SIG-M5 treated with dmso at 0.1 percent for 504 hours (cell line): ENCODE measurements around the gene PI4KB.
A peak's percentile ranks its signal among the peaks of the same experiment; 100 is the strongest.
"Not testable (repeated sequence)": the region's sequence is repeated elsewhere in the genome, so short reads cannot be mapped to it uniquely, and the experiment has no call there.

Source experiments
- DNase-seq: peaks from one replicate; lab custom pipeline; 2025; ENCODE audit not compliant: unreplicated experiment; lab: John Stamatoyannopoulos, UW

PI4KB gene

DNA sequence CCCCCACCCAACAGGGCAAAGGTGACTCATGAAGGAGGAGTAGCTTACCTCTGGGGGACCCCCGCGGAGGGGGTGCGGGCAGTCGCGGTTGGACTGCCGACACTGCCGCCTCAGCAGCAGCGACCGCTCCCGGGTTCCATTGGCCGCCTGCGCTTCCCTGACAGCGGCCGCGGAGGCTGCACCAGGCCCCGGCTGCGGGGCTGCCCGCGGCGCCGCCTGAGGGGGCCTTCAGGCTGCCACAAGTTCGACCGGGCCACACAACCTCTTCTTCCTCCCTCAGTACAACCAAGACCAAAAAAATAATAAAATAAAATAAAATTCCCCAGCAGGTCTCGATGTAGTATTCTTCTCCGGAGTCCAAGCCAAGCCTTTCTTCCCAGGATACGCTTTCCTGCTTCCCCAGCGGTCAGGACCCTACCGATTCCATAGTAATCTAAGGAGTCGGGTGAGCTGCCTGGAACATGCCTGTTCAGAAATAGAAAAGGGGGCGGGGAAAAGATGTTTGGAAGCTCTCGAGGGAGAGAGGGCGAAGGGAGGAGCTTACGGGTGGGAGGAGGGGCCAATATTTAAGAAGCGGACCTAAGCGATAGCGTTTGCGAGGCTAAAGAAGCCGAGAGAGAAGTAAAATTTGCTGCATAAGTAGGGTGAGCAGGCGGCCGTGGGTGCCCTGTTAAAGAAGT is at the start of gene PI4KB:
PI4KB (minus strand) TSS at position 194 of the 680 bp plus-strand sequence. CDS start 10,935 bp downstream, outside the sequence.
- peak; percentile 100 for DNase-seq

DNA sequence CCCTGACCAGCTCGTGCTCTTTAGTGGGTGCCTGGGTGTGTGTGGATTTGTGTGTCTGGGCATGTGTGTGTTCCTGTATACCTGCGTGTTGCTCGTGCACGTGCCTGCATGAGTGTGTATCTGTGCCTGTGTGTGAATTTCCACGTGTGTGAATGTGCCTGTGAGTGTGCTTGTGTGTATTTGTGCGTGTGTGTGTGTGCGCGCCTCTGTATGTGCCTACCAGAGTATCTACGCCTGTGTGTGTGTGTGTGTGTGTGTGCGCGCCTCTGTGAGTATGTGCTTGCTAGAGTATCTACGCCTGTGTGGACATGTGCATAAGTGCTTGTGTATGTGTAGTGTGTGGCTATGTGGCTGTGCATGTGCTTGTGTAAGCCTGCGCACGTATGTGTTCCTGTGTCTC is 46.0 kb upstream of the PI4KB start:
- no peak for DNase-seq

DNA sequence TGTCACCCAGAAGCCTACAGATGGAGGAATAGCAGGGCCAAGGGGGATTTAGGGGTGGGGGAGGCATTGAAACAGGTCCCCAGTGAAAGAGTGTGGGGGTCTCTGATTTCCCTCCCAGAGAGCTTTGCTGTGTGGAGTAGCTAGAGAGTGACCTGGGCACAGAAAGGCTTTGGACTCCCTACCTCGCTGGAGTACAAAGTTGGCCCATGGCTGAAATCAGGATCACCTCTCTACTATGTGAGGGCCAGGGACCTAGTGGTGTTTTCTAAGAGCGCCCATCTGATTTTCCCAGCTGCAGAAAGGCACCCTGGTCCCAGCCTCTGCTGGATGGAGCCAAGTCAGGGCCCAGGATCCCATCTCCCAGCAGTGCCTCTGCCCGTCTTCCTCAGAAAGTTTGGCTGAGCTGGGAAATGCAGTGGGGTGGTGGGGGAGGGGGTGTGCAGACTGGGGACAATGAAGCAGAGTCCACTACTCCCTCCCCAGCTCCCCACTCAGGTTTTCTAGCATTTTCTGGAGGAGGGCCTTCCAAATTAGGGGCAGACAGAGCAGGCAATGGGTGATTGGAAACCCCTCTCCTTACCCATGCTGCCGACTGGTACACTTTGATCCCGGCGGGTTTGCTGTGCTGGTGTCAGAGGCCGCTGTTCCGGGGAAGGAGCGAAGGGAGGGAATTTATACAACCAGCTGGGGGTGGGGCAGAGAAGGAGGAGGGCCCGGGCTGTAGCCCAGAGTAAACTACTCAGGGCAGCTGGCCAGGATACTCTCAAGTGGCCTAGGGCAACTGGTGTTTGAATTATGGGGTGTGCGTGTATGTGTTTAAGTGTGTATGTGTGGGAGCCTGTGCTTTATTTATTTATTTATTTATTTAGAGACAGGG is 45.1 kb upstream of the PI4KB start, which contains the start of gene SELENBP1:
SELENBP1 (minus strand) TSS at position 648 of the 877 bp plus-strand sequence; CDS start at position 584, 64 bp downstream.
- peak; percentile 57 for DNase-seq

- DNase-seq = no peak
Measured at GRCh38 chr1:151371370-151372057, 44.3 kb upstream of the PI4KB start.

DNA sequence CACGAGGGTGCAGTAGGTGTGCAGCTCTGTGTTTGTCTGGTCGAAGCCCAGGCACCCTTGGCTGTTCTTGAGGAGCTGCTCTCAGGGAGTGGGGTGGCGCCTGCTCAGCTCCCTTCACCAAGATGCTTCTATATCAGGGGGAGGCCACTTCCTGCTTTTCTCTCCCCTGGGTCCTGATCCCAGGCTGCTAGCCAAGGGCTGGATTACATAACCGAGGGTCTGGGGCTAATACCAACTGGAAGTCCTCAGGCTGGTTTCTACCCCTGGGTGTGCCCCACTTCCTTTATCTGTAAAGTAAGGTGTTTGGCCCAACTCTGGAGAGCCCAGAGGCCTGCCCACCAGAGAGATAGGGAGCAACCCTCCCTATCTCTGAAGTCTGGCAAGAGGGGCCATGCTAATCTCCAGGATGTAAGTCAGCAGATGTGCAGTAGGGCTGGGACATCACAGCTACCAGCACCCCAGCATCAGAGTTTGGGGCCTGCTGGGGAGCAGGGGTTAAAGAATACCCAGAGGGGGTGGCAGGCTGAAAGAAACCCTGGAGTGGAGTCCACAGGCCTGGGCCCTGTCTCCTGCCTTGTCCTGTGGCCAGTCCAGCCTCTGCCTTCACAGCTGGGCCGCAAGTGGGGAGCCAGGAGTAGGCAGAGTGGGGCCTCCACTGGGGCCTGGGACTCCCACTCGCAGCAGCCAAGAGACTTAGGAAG is 43.1 kb upstream of the PI4KB start:
- DNase-seq = peak; percentile 75

DNA sequence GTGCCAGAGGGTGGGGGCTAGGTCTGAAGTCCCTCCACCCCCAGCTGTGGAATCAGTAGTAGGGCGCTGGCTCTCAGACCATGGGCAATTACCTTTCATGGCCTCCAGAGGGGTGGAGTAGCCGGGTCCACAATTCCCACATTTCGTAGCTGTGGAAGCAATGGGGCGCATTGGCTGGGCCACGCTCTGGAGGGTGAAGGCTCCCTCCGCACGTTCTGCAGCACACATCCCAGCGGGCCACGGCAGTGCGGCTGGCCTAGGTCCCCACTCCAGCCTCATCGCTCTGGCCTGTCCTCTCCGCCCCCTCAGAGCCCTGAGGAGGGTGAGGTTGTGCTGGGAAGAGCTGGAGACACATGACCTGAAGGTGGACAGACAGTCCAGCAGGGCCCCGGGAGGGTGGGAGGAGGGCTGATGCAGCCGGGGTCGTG is 42.4 kb upstream of the PI4KB start:
- no peak for DNase-seq

DNA sequence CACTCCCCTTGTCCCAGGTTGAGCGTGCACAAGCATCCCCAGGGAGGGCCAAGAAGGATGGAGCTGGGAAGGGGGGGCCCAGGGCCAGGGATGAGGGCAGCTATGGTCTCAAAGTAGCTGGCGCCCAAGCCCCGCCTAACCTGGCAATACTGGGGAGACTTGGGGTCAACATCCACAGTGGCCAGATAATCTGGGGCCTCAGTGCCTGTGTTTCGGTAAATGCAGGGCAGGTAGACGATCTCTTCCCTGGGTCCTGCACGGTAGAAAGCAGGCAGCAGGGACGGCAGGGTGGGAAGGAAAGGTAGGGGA is 42.0 kb upstream of the PI4KB start:
- DNase-seq = no peak

- no peak for DNase-seq
Measured at GRCh38 chr1:151368393-151369301, 41.4 kb upstream of the PI4KB start.

DNA sequence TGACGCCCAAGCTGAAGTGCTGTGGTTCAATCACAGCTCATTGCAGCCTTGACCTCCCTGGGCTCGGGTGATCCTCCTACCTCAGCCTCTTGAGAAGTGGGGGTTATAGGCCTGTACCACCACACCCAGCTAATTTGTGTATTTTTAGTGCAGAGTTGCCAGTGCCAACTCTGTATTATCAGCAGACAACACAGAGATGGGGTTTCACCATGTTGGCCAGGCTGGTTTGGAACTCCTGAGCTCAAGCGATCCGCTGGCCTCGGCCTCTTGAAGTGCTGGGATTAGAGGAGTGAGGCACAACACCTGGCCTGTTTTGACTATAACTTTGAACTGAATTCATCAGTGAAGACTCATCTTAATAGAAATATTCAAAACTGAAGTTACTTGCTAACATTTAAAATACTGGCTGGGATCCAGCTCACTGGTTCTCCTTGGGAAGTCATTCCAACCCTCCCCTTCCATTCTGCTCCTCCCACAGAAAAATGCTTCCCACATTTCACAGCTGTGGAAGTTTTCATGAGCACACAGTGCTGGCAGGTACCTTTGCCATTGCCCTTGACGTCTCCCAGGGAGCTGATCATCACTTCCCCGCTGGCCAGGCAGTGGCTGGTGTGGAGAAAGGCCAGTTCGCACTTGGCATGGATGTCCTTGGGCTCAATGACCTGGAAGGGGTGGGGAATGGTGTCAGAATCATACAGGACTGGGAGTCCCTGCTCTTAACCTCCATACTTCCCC is 40.6 kb upstream of the PI4KB start:
- DNase-seq = no peak

DNA sequence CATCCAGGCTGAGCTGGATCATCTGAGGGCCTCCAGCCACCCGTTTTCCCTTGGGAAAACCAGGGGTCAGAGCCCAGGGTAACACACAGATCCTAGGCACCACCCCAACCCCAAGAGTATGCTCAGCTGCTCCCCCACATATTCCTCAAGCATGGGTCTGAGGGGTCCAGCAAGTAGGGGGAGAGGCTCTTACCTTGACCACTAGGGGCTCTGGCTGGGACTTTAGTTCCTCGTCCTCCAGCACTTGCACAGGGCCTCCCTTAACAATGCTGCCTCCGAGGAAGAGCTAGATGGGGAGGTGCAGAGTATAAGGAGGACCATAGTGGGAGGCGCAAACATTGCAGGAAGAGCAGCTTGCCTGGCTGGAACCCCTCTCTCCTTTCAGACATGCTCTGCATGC is 37.8 kb upstream of the PI4KB start:
- DNase-seq = no peak

DNA sequence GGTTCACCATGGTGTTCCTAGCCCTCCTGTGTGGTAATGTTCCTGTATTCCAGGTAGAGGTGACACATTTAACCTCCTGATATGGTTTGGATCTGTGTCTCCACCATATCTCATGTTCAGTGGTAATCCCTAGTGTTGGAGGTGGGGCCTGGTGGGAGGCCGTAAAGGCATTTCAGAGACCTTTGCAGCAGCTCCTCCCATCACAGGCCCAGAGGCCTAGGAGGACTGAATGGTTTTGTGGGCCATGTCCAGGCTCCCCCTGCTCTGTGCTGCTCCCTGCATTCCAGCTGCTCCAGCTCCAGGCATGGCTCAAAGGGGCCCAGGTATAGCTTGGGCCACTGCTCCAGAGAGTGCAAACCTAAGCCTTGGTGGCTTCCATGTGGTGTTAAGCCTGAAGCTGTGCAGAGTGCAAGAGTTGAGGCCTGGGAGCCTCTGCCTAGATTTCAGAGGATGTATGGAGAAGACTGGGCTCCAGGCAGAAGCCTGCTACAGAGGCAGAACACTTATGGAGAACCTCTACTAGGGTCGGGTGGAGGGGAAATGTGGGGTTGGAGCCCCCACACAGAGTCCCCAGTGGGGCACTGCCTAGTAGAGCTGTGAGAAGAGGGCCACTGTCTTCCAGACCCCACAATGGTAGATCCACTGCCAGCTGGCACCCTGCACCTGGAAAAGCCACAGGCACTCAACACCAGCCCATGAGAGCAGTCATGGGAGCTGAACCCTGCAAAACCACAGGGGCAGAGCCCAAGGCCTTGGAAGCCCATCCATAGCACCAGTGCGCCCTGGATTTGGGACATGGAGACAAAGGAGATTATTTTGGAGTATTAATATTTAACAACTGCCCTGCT is 35.3 kb upstream of the PI4KB start:
- DNase-seq = no peak

- DNase-seq = no peak
Measured at GRCh38 chr1:151361883-151362282, 34.7 kb upstream of the PI4KB start.

DNA sequence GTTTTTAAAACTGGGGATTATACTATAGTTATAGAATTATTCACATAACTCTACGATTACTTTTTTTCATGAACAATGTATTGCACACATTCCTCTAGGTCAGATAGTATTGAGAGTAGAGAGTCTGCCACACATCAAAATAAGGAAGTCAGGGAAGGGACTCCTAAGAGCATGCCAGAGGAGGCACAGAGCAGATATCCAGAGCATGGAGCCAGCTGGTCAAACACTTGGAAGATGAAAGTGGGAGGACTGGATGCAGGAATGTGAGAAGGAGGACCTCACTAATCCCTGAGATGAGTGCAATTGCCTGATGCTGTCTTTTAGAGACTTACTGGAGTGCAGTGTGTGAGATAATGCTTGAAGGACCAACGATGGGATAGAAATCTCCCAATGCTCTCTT is 29.5 kb upstream of the PI4KB start:
- DNase-seq = peak; percentile 21

- DNase-seq = peak; percentile 30
Measured at GRCh38 chr1:151352021-151352718, 25.0 kb upstream of the PI4KB start.

GRCh38 chr1:151350323-151350722 is 23.1 kb upstream of the PI4KB start:
- not testable (repeated sequence) for DNase-seq

DNA sequence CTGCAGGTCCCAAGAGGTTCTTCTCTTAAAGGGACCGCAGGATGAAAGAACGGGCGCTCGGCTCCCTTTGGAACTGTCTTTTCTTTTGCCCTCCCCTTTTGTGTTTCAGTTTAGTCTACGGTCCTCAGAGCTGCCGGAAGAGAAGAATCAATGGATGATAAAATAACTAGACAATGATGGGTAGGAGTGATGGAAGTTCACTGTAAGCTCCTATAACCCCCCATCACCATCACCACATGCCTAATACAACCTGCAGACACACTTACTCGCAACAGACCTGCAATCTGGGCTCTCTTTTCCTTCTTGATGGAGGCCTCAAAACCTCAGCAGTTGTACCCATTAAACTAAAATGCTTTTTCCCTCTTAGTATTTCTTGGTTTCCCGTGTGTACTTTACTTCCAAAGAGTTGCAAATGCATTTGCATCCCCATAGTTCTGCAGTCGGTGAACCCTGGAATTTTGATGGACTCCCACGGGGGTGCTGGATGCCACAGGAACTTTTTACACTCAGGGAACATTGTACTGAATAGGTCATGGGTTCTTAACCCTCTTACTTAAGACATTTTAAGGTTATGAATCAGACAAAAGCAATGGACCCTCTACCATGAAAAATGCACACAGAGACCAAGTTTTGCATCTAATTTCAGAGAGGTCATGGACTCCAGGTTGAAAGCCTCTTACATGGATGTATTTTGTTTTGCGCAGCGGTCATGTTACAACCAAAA is 20.5 kb upstream of the PI4KB start:
- DNase-seq = no peak
